H1 (cell line): ENCODE results near the gene SPATS1. TPM values are rescaled to one million over a fixed set of nuclear protein-coding genes. Genes with fewer than 3 reads are reported as not detected.

ENCODE experiments used
- CTCF ChIA-PET: fragments of 300-600 bp; sonication (Branson Sonifier 250); formaldehyde crosslinking; loops from one replicate; lab custom pipeline; 2021; ENCODE audit not compliant: partially characterized antibody; lab: Charles Lee
- POLR2A ChIA-PET: fragments of 300-600 bp; sonication (Branson Sonifier 250); formaldehyde crosslinking; loops from one replicate; lab custom pipeline; 2021; ENCODE audit warnings: inconsistent platforms; ENCODE audit not compliant: partially characterized antibody; lab: Charles Lee
- DNase-seq, 2 experiments: peaks; one replicate each; pipeline versions ENCODE4 v3.0.0 to v3.0.0-alpha.2; 2010 to 2022; ENCODE audit warnings: low spot score in 2 of 2, low read depth in 1 of 2, mixed read lengths in 1 of 2
- FAIRE-seq: peaks from 2 replicates; lab custom pipeline; 2011; peaks lifted over from hg19 to GRCh38; lab: Jason Lieb, UNC
- H2AFZ ChIP-seq: 2 replicates; pipeline ENCODE4 v1.8.1; 2012; ENCODE audit warnings: low read length, inconsistent platforms
- H2AK5ac ChIP-seq: 2 replicates; pipeline ENCODE4 v1.6.1; 2013; ENCODE audit warnings: low read depth, low read length
- H2BK120ac ChIP-seq: replicated peaks from 2 replicates; pipeline ENCODE3; 2013; ENCODE audit warnings: low read depth, low read length, inconsistent platforms
- H2BK12ac ChIP-seq: 2 replicates; pipeline ENCODE4 v1.6.1; 2013; ENCODE audit warnings: low read depth, low read length
- H2BK15ac ChIP-seq: 2 replicates; pipeline ENCODE4 v1.6.1; 2013; ENCODE audit warnings: low read length
- H2BK20ac ChIP-seq: 2 replicates; pipeline ENCODE4 v1.6.1; 2013; ENCODE audit warnings: low read length
- H2BK5ac ChIP-seq: 2 replicates; pipeline ENCODE4 v1.6.1; 2013; ENCODE audit warnings: low read depth, low read length
- H3K14ac ChIP-seq: 2 replicates; pipeline ENCODE4 v1.6.1; 2013; ENCODE audit warnings: inconsistent platforms; ENCODE audit not compliant: insufficient read length
- H3K18ac ChIP-seq: 2 replicates; pipeline ENCODE4 v1.6.1; 2013; ENCODE audit warnings: low read length; ENCODE audit errors: extremely low read depth
- H3K23ac ChIP-seq: 2 replicates; pipeline ENCODE4 v1.6.1; 2013; ENCODE audit warnings: inconsistent platforms; ENCODE audit not compliant: insufficient read length
- H3K23me2 ChIP-seq: 2 replicates; pipeline ENCODE4 v1.6.1; 2013; ENCODE audit warnings: low read depth, low read length
- H3K27ac ChIP-seq: 2 replicates; pipeline ENCODE4 v1.6.1; 2011; ENCODE audit warnings: low read depth, low read length, inconsistent platforms
- H3K27me3 ChIP-seq, 4 experiments: replicated peaks in 1 of 4; 1 replicate in 1 of 4; 2 replicates in 3 of 4; pipeline versions ENCODE4 v1.6.1 to v1.8.1; 2011 to 2013; ENCODE audit warnings: low read length in 3 of 4, mild to moderate bottlenecking in 3 of 4, inconsistent platforms in 2 of 4, mixed read lengths in 2 of 4, moderate library complexity in 1 of 4; ENCODE audit not compliant: control insufficient read depth in 3 of 4, insufficient read depth in 3 of 4; ENCODE audit errors: extremely low read depth in 1 of 4
- H3K36me3 ChIP-seq, 4 experiments: 2 replicates each; pipeline versions ENCODE4 v1.6.1 to v1.8.1; 2011 to 2013; ENCODE audit warnings: mild to moderate bottlenecking in 4 of 4, low read length in 3 of 4, moderate library complexity in 2 of 4, control low read depth in 1 of 4, inconsistent platforms in 1 of 4; ENCODE audit not compliant: insufficient read depth in 4 of 4, control insufficient read depth in 2 of 4
- H3K4ac ChIP-seq: replicated peaks from 2 replicates; pipeline ENCODE3; 2013; ENCODE audit warnings: low read length, low read depth, mixed read lengths, inconsistent platforms; ENCODE audit not compliant: insufficient read length
- H3K4me1 ChIP-seq, 4 experiments: replicated peaks in 1 of 4; 1 replicate in 1 of 4; 2 replicates in 3 of 4; pipeline versions ENCODE4 v1.6.1 to v1.8.1; 2011 to 2013; ENCODE audit warnings: low read length in 3 of 4, inconsistent platforms in 2 of 4, mixed read lengths in 1 of 4; ENCODE audit not compliant: insufficient read depth in 4 of 4, control insufficient read depth in 3 of 4
- H3K4me2 ChIP-seq, 2 experiments: 2 replicates each; pipeline versions ENCODE4 v1.6.1 to v1.8.1; 2011 to 2013; ENCODE audit warnings: low read depth in 2 of 2, low read length in 2 of 2, control low read depth in 1 of 2, inconsistent platforms in 1 of 2, mild to moderate bottlenecking in 1 of 2; ENCODE audit not compliant: insufficient read depth in 1 of 2
- H3K4me3 ChIP-seq, 4 experiments: fragments of 200-600, 300-600 bp in 1 of 4; sonication (generic), shearing (Covaris generic), sonication (Bioruptor Twin) in 1 of 4; 2 replicates each; pipeline versions ENCODE4 v1.5.1 to v1.8.1; 2011 to 2016; ENCODE audit warnings: low read length in 4 of 4, low read depth in 3 of 4, control low read depth in 2 of 4, inconsistent platforms in 2 of 4, mild to moderate bottlenecking in 2 of 4, mixed read lengths in 1 of 4, moderate library complexity in 1 of 4; ENCODE audit not compliant: insufficient read depth in 2 of 4; ENCODE audit errors: extremely low read depth in 1 of 4
- H3K56ac ChIP-seq: replicated peaks from 2 replicates; pipeline ENCODE3; 2013; ENCODE audit warnings: low read depth, mild to moderate bottlenecking, mixed read lengths, low read length, inconsistent platforms; ENCODE audit not compliant: insufficient read length
- H3K79me1 ChIP-seq: 2 replicates; pipeline ENCODE4 v1.6.1; 2013; ENCODE audit warnings: low read depth, low read length, control low read depth
- H3K79me2 ChIP-seq, 2 experiments: 2 replicates each; pipeline versions ENCODE4 v1.6.1 to v1.8.1; 2012 to 2013; ENCODE audit warnings: low read length in 2 of 2, mild to moderate bottlenecking in 2 of 2, inconsistent platforms in 1 of 2; ENCODE audit not compliant: insufficient read depth in 2 of 2, control insufficient read depth in 1 of 2
- H3K9ac ChIP-seq, 4 experiments: replicated peaks in 1 of 4; 1 replicate in 1 of 4; 2 replicates in 3 of 4; pipeline versions ENCODE4 v1.6.1 to v1.8.1; 2011 to 2013; ENCODE audit warnings: low read depth in 3 of 4, low read length in 3 of 4, control low read depth in 2 of 4, mild to moderate bottlenecking in 2 of 4, moderate library complexity in 2 of 4, inconsistent platforms in 1 of 4; ENCODE audit errors: extremely low read depth in 1 of 4
- H3K9me3 ChIP-seq, 2 experiments: 2 replicates each; pipeline versions ENCODE4 v1.6.1 to v1.8.1; 2012 to 2013; ENCODE audit warnings: mild to moderate bottlenecking in 2 of 2, moderate library complexity in 2 of 2, control low read depth in 1 of 2, inconsistent platforms in 1 of 2, low read depth in 1 of 2, low read length in 1 of 2, mixed read lengths in 1 of 2; ENCODE audit not compliant: insufficient read depth in 2 of 2
- H4K20me1 ChIP-seq, 2 experiments: replicated peaks in 1 of 2; 2 replicates each; pipeline versions ENCODE3 to v1.8.1; 2011 to 2013; ENCODE audit warnings: inconsistent platforms in 2 of 2, low read length in 2 of 2, mild to moderate bottlenecking in 1 of 2; ENCODE audit not compliant: insufficient read depth in 2 of 2, control insufficient read depth in 1 of 2
- H4K5ac ChIP-seq: 2 replicates; pipeline ENCODE4 v1.6.1; 2013; ENCODE audit warnings: low read length, low read depth, mixed read lengths, inconsistent platforms; ENCODE audit not compliant: insufficient read length
- H4K8ac ChIP-seq: 2 replicates; pipeline ENCODE4 v1.8.0; 2013; ENCODE audit warnings: mild to moderate bottlenecking, moderate library complexity, low read length, inconsistent platforms; ENCODE audit not compliant: insufficient read depth; ENCODE audit errors: extremely low read depth
- H4K91ac ChIP-seq: replicated peaks from 2 replicates; pipeline ENCODE3; 2013; ENCODE audit warnings: low read length, mixed read lengths, inconsistent platforms; ENCODE audit not compliant: insufficient read length
- E2F6 ChIP-seq: IDR thresholded peaks from 2 replicates; pipeline ENCODE4 v1.6.1; 2012; ENCODE audit warnings: inconsistent platforms
- EP300 ChIP-seq, 2 experiments: IDR thresholded peaks; 1 replicate in 1 of 2; 2 replicates in 1 of 2; pipeline ENCODE4 v1.6.1; 2011 to 2012; ENCODE audit warnings: low read depth in 2 of 2, low read length in 2 of 2, mild to moderate bottlenecking in 2 of 2, borderline replicate concordance in 1 of 2, inconsistent platforms in 1 of 2, moderate library complexity in 1 of 2
- EZH2 ChIP-seq: fragments of 200-600 bp; sonication (generic); IDR thresholded peaks from 2 replicates; pipeline ENCODE4 v1.7.1; 2012; ENCODE audit warnings: low read depth, mild to moderate bottlenecking, moderate library complexity, low read length, inconsistent platforms; ENCODE audit not compliant: severe bottlenecking
- GTF2F1 ChIP-seq: IDR thresholded peaks from 2 replicates; pipeline ENCODE4 v1.6.1; 2012; ENCODE audit warnings: low read depth, low read length, improper control_type of control experiment, borderline replicate concordance
- KDM4A ChIP-seq: IDR thresholded peaks from one replicate; pipeline ENCODE4 v1.7.1; 2012; ENCODE audit warnings: low read depth, mild to moderate bottlenecking, moderate library complexity, low read length, inconsistent platforms; ENCODE audit not compliant: severe bottlenecking
- RXRA ChIP-seq: IDR thresholded peaks from 2 replicates; pipeline ENCODE4 v1.6.1; 2011; ENCODE audit warnings: low read depth, mild to moderate bottlenecking, low read length, moderate library complexity; ENCODE audit not compliant: insufficient read depth
- TAF1 ChIP-seq: IDR thresholded peaks from 2 replicates; pipeline ENCODE4 v1.6.1; 2011; ENCODE audit warnings: mild to moderate bottlenecking, low read depth, low read length
- WGBS, 2 experiments: shearing (Covaris generic) in 1 of 2; methylation state at CpG; one replicate each; pipeline versions ENCODE4 v1.1.6 to v1.1.7; 2013 to 2015; ENCODE audit warnings: low lambda C conversion rate in 2 of 2, mixed read lengths in 2 of 2, inconsistent platforms in 1 of 2, low coverage in 1 of 2, missing lambda C conversion rate in 1 of 2; ENCODE audit not compliant: insufficient replicate concordance in 2 of 2, insufficient coverage in 1 of 2, insufficient read length in 1 of 2; ENCODE audit errors: extremely low coverage in 1 of 2, missing lambda C conversion rate in 1 of 2; 5-methylcytosine and 5-hydroxymethylcytosine counted together
- polyA plus RNA-seq, 7 experiments: library from polyadenylated mRNA; depleted of rRNA in 3 of 7; stranded (reverse) in 5 of 7; unstranded in 2 of 7; fragments of >200 nt in 5 of 7; fragments of 200-250 nt in 2 of 7; gene quantifications; 1 replicate in 5 of 7; 2 replicates in 1 of 7; 4 replicates in 1 of 7; pipeline versions ENCODE4 v1.2.1 to v1.2.3, GENCODE V29; 2011 to 2013; ENCODE audit warnings: missing spikeins in 2 of 7, mixed read lengths in 2 of 7
- total RNA-seq: library from RNA; stranded (reverse); fragmentation: NEBNext Ultra II Directional; extraction: Animal tissue kit (Norgen Biotek cat#: 25700); gene quantifications from 2 replicates; pipeline ENCODE4 v1.2.1, GENCODE V29; 2021

The SPATS1 gene
- total and polyA plus RNA-seq, 2 of the 8 experiments (the other 6 are each of a cell fraction or from before 2014, with no cell fraction given) = not detected

- Histone ChIP-seq H2BK5ac (peak overlapping the region; percentile 96), H2BK20ac (no peak overlapping the region), H2BK120ac (no peak overlapping the region), H3K4me3 (peak overlapping the region; percentile 72 to 96 (median 86)), H3K9me3 (no peaks in the 10 kb centered on the region), H3K79me1 (peaks cover 11% of the 10 kb centered on the region), H2AK5ac (no peak overlapping the region), H2BK12ac (peak overlapping the region; percentile 81), H2AFZ (peak overlapping the region; percentile 83), H4K20me1 (peaks cover 0 to 10% of the 10 kb centered on the region in 2 experiments), H3K56ac (no peak overlapping the region), H4K5ac (peak overlapping the region; percentile 19), H3K79me2 (peaks cover 16 to 27% of the 10 kb centered on the region in 2 experiments), H3K23me2 (peaks cover 8% of the 10 kb centered on the region), H3K18ac (no peak overlapping the region), H3K14ac (no peak overlapping the region), H4K91ac (no peak overlapping the region), H3K9ac (peak overlapping the region; percentile 41 to 99 (median 96)), H3K23ac (no peak overlapping the region), H3K4me2 (peak overlapping the region; percentile 60 to 86), H3K36me3 (peaks cover 4 to 9% (median 7%) of the 10 kb centered on the region in 4 experiments; a peak in 5 of 8 replicates), H2BK15ac (no peak overlapping the region), H3K4ac (no peak overlapping the region), H3K27me3 (no peaks in the 10 kb centered on the region), H4K8ac (no peak overlapping the region), H3K27ac (peak overlapping the region; percentile 93), H3K4me1 (peaks cover 0 to 7% (median 1%) of the 10 kb centered on the region in 4 experiments; a peak in 3 of 7 replicates)
- DNase-seq = no peak
- FAIRE-seq = no peak
- WGBS, 2 experiments = 20% methylated on average over 8 of the region's 8 CpGs; no CpG with 5 or more reads in 1 of the 2 experiments
- ChIA-PET CTCF (no interaction called here), POLR2A (interaction anchor here (0.7 to 3.4 kb wide), 7 partner anchors 10 to 259 kb away, joined by 3 to 13 read pairs (median 5); partner anchors contain the start of genes HSP90AB1, MRPL14, SLC35B2 and TMEM63B)
- TF ChIP-seq RXRA (no peak), EZH2 (no peak), KDM4A (no peak), EP300 (IDR thresholded peaks at IDR 0.05; ENCODE audit: borderline replicate concordance in 1 of 2, low read depth in 2 of 2, low read length in 2 of 2) (no peak), TAF1 (no peak), GTF2F1 (no peak), E2F6 (no peak)
These were observed 44.5 kb downstream of the SPATS1 start for GRCh38 chr6:44386929-44387345.
